IMR-90 (cell line): ENCODE results near the gene PSMD8. TPM values are rescaled to one million over a fixed set of nuclear protein-coding genes. Genes with fewer than 3 reads are reported as not detected.
A peak's percentile ranks its signal among the peaks of the same experiment; 100 is the strongest.

Experiments used
- ATAC-seq: fragments of 200-7000 bp; cut with Tn5 transposase; 2 replicates; pipeline ENCODE4 v1.9.1; 2020; ENCODE audit warnings: low read depth, mild to moderate bottlenecking, moderate library complexity
- BruUV-seq: library from RNA; stranded (reverse); fragments of 400-500 nt; replicated peaks from 2 replicates; lab custom pipeline; 2021; lab: Mats Ljungman, UMichigan
- CTCF ChIA-PET: fragments of 300-600 bp; formaldehyde crosslinking; extraction: SDS; loops from one replicate; lab custom pipeline; 2021; ENCODE audit warnings: antibody characterized with exemption; lab: Yijun Ruan, JAX
- POLR2A ChIA-PET: fragments of 300-600 bp; sonication (Branson Sonifier 250); formaldehyde crosslinking; loops from one replicate; lab custom pipeline; 2022; ENCODE audit warnings: antibody characterized with exemption; ENCODE audit not compliant: unreplicated experiment; lab: Charles Lee
- DNase-seq: peaks from one replicate; pipeline ENCODE4 v3.0.0; 2013
- H2AFZ ChIP-seq: replicated peaks from 2 replicates; pipeline ENCODE3; 2013; ENCODE audit warnings: low read length, mild to moderate bottlenecking; ENCODE audit not compliant: poor library complexity
- H2AK5ac ChIP-seq: 2 replicates; pipeline ENCODE4 v1.6.1; 2013; ENCODE audit warnings: low read depth, low read length, inconsistent platforms
- H2AK9ac ChIP-seq: replicated peaks from 2 replicates; pipeline ENCODE3; 2013; ENCODE audit warnings: mild to moderate bottlenecking, low read depth, low read length, moderate library complexity; ENCODE audit not compliant: poor library complexity
- H2BK120ac ChIP-seq: 2 replicates; pipeline ENCODE4 v1.6.1; 2013; ENCODE audit warnings: low read depth, low read length, inconsistent platforms
- H2BK15ac ChIP-seq: 3 replicates; pipeline ENCODE4 v1.6.1; 2013; ENCODE audit warnings: low read depth, low read length, inconsistent platforms
- H2BK20ac ChIP-seq: 2 replicates; pipeline ENCODE4 v1.6.1; 2013; ENCODE audit warnings: low read depth, mild to moderate bottlenecking, inconsistent platforms, low read length, moderate library complexity
- H2BK5ac ChIP-seq: 2 replicates; pipeline ENCODE4 v1.6.1; 2013; ENCODE audit warnings: mild to moderate bottlenecking, low read depth, low read length, inconsistent platforms; ENCODE audit not compliant: poor library complexity, severe bottlenecking
- H3K14ac ChIP-seq: replicated peaks from 2 replicates; pipeline ENCODE4 v1.6.1; 2013; ENCODE audit warnings: low read depth, low read length, inconsistent platforms
- H3K18ac ChIP-seq: 2 replicates; pipeline ENCODE4 v1.6.1; 2013; ENCODE audit warnings: low read depth, low read length, control low read depth
- H3K23ac ChIP-seq: 2 replicates; pipeline ENCODE4 v1.6.1; 2013; ENCODE audit warnings: low read depth, low read length, inconsistent platforms
- H3K27ac ChIP-seq: 2 replicates; pipeline ENCODE4 v1.5.1; 2013; ENCODE audit warnings: mild to moderate bottlenecking, control low read depth, low read length; ENCODE audit not compliant: insufficient read depth
- H3K27me3 ChIP-seq: 2 replicates; pipeline ENCODE4 v1.6.1; 2013; ENCODE audit warnings: low read length; ENCODE audit not compliant: control insufficient read depth, insufficient read depth
- H3K36me3 ChIP-seq: 2 replicates; pipeline ENCODE4 v1.6.1; 2013; ENCODE audit warnings: low read length, mixed read lengths; ENCODE audit not compliant: control insufficient read depth, insufficient read depth
- H3K4ac ChIP-seq: 2 replicates; pipeline ENCODE4 v1.6.1; 2013; ENCODE audit warnings: low read depth, low read length, inconsistent platforms
- H3K4me1 ChIP-seq: 2 replicates; pipeline ENCODE4 v1.6.1; 2013; ENCODE audit warnings: low read length, mixed read lengths; ENCODE audit not compliant: control insufficient read depth, insufficient read depth
- H3K4me2 ChIP-seq: 2 replicates; pipeline ENCODE4 v1.6.1; 2013; ENCODE audit warnings: low read depth, mild to moderate bottlenecking, control low read depth, low read length, moderate library complexity
- H3K4me3 ChIP-seq: 2 replicates; pipeline ENCODE4 v1.5.1; 2013; ENCODE audit warnings: low read depth, mild to moderate bottlenecking, control low read depth, low read length, moderate library complexity; ENCODE audit not compliant: insufficient read depth
- H3K56ac ChIP-seq: 2 replicates; pipeline ENCODE4 v1.6.1; 2013; ENCODE audit warnings: low read length, inconsistent platforms; ENCODE audit not compliant: insufficient read depth; ENCODE audit errors: extremely low read depth
- H3K79me1 ChIP-seq, 2 experiments: 2 replicates each; pipeline ENCODE4 v1.6.1; 2013; ENCODE audit warnings: low read length in 2 of 2, inconsistent platforms in 1 of 2, low read depth in 1 of 2
- H3K9ac ChIP-seq: 2 replicates; pipeline ENCODE4 v1.6.1; 2013; ENCODE audit warnings: low read depth, low read length, control low read depth
- H3K9me1 ChIP-seq: 2 replicates; pipeline ENCODE4 v1.6.1; 2013; ENCODE audit warnings: low read length, inconsistent platforms; ENCODE audit not compliant: insufficient read depth
- H3K9me3 ChIP-seq: 2 replicates; pipeline ENCODE4 v1.6.1; 2013; ENCODE audit warnings: low read length; ENCODE audit not compliant: control insufficient read depth, insufficient read depth
- H4K20me1 ChIP-seq: 2 replicates; pipeline ENCODE4 v1.6.1; 2013; ENCODE audit warnings: low read length, inconsistent platforms; ENCODE audit not compliant: insufficient read depth
- H4K5ac ChIP-seq: 2 replicates; pipeline ENCODE4 v1.6.1; 2013; ENCODE audit warnings: mild to moderate bottlenecking, low read depth, low read length, control low read depth
- H4K8ac ChIP-seq, 2 experiments: 2 replicates each; pipeline ENCODE4 v1.6.1; 2013; ENCODE audit warnings: low read depth in 2 of 2, low read length in 2 of 2, control low read depth in 1 of 2, inconsistent platforms in 1 of 2
- H4K91ac ChIP-seq: 2 replicates; pipeline ENCODE4 v1.6.1; 2013; ENCODE audit warnings: low read depth, low read length, inconsistent platforms; ENCODE audit not compliant: insufficient read depth
- MAFK ChIP-seq: IDR thresholded peaks from 2 replicates; pipeline ENCODE4 v1.6.1; 2012; ENCODE audit warnings: low read depth, low read length, improper control_type of control experiment
- RAD21 ChIP-seq: IDR thresholded peaks from 2 replicates; pipeline ENCODE4 v1.6.1; 2012; ENCODE audit warnings: low read length, improper control_type of control experiment
- SMC3 ChIP-seq: fragments of 150-350 bp; IDR thresholded peaks from 2 replicates; pipeline ENCODE4 v1.6.1; 2016; ENCODE audit warnings: low read depth, mild to moderate bottlenecking, antibody characterized with exemption, low read length, moderate library complexity
- WGBS, 2 experiments: methylation state at CpG; one replicate each; pipeline versions ENCODE4 v1.1.5 to v1.1.7; 2013; ENCODE audit warnings: missing lambda C conversion rate in 2 of 2; ENCODE audit not compliant: insufficient read length in 1 of 2; ENCODE audit errors: extremely low coverage in 2 of 2; 5-methylcytosine and 5-hydroxymethylcytosine counted together
- dilution Hi-C: fragments of 300-500 bp; cut with HindIII; formaldehyde crosslinking; loops from one replicate; pipeline ENCODE4 v1.14.3; 2018; ENCODE audit warnings: low sequenced_read_pairs; ENCODE audit not compliant: unreplicated experiment
- in situ Hi-C: fragments of 300-500 bp; cut with MboI; formaldehyde crosslinking; loops from 3 replicates; pipeline ENCODE4 v1.14.3; 2019; ENCODE audit warnings: low sequenced_read_pairs, inconsistent platforms, mixed read lengths
- intact Hi-C: fragments of 100-400 bp; cut with micrococcal nuclease; formaldehyde crosslinking; loops from 2 replicates; pipeline ENCODE4 v1.10.0; 2022
- polyA plus RNA-seq, 3 experiments: library from polyadenylated mRNA; depleted of rRNA; stranded (reverse); fragments of >200 nt; gene quantifications; 2 replicates each; pipeline ENCODE4 v1.2.3, GENCODE V29; 2012; ENCODE audit warnings: low replicate concordance in 1 of 3
- total RNA-seq: library from RNA; depleted of rRNA; stranded (reverse); fragments of >200 nt; gene quantifications from 2 replicates; pipeline ENCODE4 v1.2.3, GENCODE V29; 2012
- TF ChIP-seq, protein P1 (sequence below): conservative IDR thresholded peaks from 2 replicates; pipeline ENCODE4 v1.5.1; 2012; ENCODE audit warnings: mild to moderate bottlenecking, low read depth, low read length, improper control_type of control experiment

Gene PSMD8
- total and polyA plus RNA-seq, 2 of the 4 experiments (the other 2 are of a cell fraction): 475 to 644 TPM

DNA sequence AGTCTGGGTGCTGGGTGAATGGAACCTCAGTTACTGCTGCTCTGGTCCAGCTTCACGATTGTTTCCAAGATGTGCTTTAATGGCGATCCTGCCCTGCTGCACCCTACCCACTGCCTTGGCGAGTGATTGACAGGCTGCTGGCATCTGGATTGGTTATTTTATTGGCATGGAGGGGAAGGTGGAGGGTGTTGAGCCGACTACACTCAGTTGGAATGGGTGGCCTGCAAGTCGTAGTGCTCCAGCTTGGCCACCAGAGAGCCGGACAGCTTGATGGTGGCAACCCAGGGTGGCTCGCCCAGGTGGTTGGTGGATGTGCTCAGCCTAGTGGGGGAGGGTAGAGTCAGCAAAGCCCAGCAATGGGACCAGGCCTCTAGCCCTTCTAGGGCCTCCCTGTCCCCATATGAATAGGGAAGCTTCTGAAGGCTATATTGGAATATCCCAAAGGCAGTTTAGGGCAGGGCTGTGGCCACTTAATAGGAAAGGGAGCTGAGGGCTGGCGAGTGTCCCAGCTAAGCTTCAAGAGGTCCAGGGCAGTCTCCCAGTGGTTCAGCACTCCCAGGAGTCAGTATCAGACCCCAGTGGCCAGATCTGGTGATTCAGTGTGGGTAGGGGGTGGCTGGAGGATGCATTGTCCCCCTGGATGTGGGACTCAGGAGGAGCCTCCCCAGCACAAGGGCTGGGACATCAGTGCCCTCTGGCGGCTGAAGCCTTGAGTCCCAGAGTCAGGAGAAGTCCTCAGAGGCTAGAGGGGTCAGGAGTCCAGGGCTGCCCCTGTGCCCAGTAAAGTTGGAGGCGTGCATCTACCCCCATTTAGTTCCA lies 10.0 kb downstream of the PSMD8 start:
- ATAC-seq: no peak
- Histone ChIP-seq H3K9ac (no peak overlapping the region), H3K18ac (no peak overlapping the region), H2BK15ac (no peak overlapping the region), H3K27me3 (no peaks in the 10 kb centered on the region), H4K91ac (no peak overlapping the region), H4K5ac (no peak overlapping the region), H2BK120ac (no peak overlapping the region), H3K36me3 (peaks cover 46% of the 10 kb centered on the region), H3K27ac (no peak overlapping the region), H4K20me1 (peaks cover 27% of the 10 kb centered on the region), H3K56ac (no peak overlapping the region), H2BK5ac (no peak overlapping the region), H3K9me1 (peaks cover 10% of the 10 kb centered on the region), H2AK5ac (no peak overlapping the region), H3K23ac (no peak overlapping the region), H3K79me1 (peaks cover 13 to 52% of the 10 kb centered on the region in 2 experiments; a peak in 3 of 4 replicates), H3K4me1 (no peaks in the 10 kb centered on the region), H3K4ac (no peak overlapping the region), H4K8ac (no peak overlapping the region), H3K4me2 (no peak overlapping the region), H2AFZ (no peak overlapping the region), H3K14ac (no peak overlapping the region), H3K9me3 (no peaks in the 10 kb centered on the region), H2BK20ac (no peak overlapping the region), H2AK9ac (no peak overlapping the region), H3K4me3 (no peak overlapping the region)
- ChIA-PET CTCF (interaction anchor here (1.9 kb wide), 1 partner anchor 8 kb away, joined by 5 read pairs; no protein-coding TSS in a partner anchor), POLR2A (no interaction called here)
- in situ Hi-C loops: no loop called here
- intact Hi-C loops: loop anchor here (5.0 kb wide), 1 partner anchor 152 kb away; no protein-coding TSS in a partner anchor
- dilution Hi-C loops: no loop called here
- no TSS peak for BruUV-seq
- no peak for TF ChIP-seq MAFK
- no peak for TF ChIP-seq SMC3
- TF ChIP-seq, protein P1, sequence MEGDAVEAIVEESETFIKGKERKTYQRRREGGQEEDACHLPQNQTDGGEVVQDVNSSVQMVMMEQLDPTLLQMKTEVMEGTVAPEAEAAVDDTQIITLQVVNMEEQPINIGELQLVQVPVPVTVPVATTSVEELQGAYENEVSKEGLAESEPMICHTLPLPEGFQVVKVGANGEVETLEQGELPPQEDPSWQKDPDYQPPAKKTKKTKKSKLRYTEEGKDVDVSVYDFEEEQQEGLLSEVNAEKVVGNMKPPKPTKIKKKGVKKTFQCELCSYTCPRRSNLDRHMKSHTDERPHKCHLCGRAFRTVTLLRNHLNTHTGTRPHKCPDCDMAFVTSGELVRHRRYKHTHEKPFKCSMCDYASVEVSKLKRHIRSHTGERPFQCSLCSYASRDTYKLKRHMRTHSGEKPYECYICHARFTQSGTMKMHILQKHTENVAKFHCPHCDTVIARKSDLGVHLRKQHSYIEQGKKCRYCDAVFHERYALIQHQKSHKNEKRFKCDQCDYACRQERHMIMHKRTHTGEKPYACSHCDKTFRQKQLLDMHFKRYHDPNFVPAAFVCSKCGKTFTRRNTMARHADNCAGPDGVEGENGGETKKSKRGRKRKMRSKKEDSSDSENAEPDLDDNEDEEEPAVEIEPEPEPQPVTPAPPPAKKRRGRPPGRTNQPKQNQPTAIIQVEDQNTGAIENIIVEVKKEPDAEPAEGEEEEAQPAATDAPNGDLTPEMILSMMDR: 0 out of 2 replicates have a peak, but pooled peaks have one; percentile 32
- peak; percentile 38 for TF ChIP-seq RAD21
- WGBS, 2 experiments: 100% methylated on average over 2 of the region's 10 CpGs; no CpG with 5 or more reads in 1 of the 2 experiments
- no peak for DNase-seq
